Measurements from ENCODE around the gene SPAG9. TPM values are rescaled to one million over a fixed set of nuclear protein-coding genes. Genes with fewer than 3 reads are reported as not detected.

SPAG9 gene
- total RNA-seq, 4 donors from 2014 or later = 37.0 to 131 (median 116) TPM

DNA sequence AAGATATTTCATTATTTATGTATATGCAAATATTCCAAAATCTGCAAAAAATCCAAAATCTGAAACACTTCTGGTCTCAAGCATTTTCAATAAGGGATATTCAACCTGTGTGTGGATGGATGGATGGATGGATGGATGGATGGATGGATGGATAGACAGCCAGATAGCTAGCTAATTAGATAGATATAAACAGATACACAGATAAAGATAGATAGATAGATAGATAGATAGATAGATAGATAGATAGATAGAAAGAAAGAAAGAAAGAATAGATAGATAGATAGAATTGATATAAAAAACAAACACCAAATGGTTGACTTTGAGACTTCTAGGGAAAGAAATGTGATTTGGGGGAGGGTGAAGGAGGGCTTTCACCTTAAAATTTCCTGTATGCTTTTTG lies 139.4 kb downstream of the SPAG9 start:
- H3K36me3 ChIP-seq = peaks cover 0 to 65% (median 27%) of the 10 kb centered on the region in 4 donors

DNA sequence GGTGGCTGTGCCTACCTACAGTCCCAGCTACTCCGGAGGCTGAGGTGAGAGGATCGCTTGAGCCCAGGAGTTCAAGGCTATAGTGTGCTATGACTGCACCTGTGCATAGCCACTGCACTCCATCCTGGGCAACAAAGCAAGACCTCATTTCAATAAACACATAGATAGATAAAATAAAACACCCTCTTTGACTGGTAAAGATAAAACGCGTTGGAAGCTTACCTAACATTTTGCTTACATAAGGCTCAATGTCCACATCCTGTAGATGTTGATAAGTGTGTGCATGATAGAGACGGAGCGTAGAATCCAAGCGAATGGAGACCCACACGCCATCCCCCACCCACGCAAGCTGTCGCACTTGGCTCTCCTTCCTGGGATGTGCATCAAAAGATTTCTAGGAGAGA lies 141.1 kb downstream of the SPAG9 start:
- intact Hi-C loops (cut with DNase I; ENCODE audit: low total_unique reads) = no loop called here

More for the DNA sequence above, 139.4 kb downstream of the SPAG9 start:
- no peak overlapping the region for H3K4me3 ChIP-seq
- no peak overlapping the region for H3K27ac ChIP-seq
- no peaks in the 10 kb centered on the region for H3K27me3 ChIP-seq
- H3K9me3 ChIP-seq = no peaks in the 10 kb centered on the region
- DNase-seq = no peak
- intact Hi-C loops (cut with DNase I; ENCODE audit: low total_unique reads) (no loop called here), in situ Hi-C loops (cut with MboI; ENCODE audit: low pct_ligation_motif_present in 1 of 4, low pct_unique_long_range_greater_than_20kb in 1 of 4, low sequenced_read_pairs in 3 of 4) (no loop called here)
- TF ChIP-seq, protein P1, sequence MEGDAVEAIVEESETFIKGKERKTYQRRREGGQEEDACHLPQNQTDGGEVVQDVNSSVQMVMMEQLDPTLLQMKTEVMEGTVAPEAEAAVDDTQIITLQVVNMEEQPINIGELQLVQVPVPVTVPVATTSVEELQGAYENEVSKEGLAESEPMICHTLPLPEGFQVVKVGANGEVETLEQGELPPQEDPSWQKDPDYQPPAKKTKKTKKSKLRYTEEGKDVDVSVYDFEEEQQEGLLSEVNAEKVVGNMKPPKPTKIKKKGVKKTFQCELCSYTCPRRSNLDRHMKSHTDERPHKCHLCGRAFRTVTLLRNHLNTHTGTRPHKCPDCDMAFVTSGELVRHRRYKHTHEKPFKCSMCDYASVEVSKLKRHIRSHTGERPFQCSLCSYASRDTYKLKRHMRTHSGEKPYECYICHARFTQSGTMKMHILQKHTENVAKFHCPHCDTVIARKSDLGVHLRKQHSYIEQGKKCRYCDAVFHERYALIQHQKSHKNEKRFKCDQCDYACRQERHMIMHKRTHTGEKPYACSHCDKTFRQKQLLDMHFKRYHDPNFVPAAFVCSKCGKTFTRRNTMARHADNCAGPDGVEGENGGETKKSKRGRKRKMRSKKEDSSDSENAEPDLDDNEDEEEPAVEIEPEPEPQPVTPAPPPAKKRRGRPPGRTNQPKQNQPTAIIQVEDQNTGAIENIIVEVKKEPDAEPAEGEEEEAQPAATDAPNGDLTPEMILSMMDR (IDR thresholded peaks at IDR 0.05) = no peak
- TF ChIP-seq POLR2AphosphoS5 (IDR thresholded peaks at IDR 0.05) (no peak), EP300 (IDR thresholded peaks at IDR 0.05; ENCODE audit: low read depth) (no peak), POLR2A (IDR thresholded peaks at IDR 0.05) (no peak)
- peaks cover 0 to 3% (median 0%) of the 10 kb centered on the region in 4 donors for H3K4me1 ChIP-seq

DNA sequence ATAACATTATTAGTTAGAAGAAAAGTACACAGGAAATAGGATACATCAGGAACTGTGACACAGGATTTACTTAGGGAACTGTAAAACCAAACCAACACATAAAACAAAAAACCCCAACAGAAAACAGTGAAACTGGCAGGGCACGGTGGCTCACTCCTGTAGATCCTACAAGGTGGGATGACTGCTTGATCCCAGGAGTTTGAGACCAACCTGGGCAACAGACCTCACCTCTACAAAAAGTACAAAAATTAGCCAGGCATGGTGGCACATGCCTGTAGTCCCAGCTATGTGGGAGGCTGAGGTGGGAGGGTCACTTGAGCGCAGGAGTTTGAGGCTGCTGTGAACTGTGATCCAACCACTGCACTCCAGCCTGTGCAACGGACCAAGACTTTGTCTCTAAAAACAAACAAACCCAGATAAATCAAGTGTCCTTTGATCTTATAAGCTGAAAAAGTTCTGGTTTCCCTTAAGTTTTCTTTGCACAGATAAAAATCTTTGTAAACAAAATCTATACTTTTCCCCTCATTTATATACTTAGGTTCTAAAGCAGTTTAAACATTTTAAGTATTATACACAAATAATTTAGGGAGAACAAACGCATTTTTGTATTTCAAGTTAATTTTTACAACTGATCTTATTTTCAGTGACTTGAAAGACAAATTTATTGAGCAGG lies 143.0 kb downstream of the SPAG9 start:
- no peak for DNase-seq
- H3K36me3 ChIP-seq = peaks cover 0 to 70% (median 34%) of the 10 kb centered on the region in 4 donors
- intact Hi-C loops (cut with DNase I; ENCODE audit: low total_unique reads) = no loop called here
- H3K4me1 ChIP-seq = peaks cover 0 to 3% (median 0%) of the 10 kb centered on the region in 4 donors
- H3K27ac ChIP-seq = peak overlapping the region in 1 of 4 donors; percentile 7
- in situ Hi-C loops (cut with MboI; ENCODE audit: low pct_ligation_motif_present in 1 of 4, low pct_unique_long_range_greater_than_20kb in 1 of 4, low sequenced_read_pairs in 3 of 4) = no loop called here
- no peak overlapping the region for H3K4me3 ChIP-seq
- WGBS, 2 donors (ENCODE audit: low coverage in 1 of 2) = 59 to 73% methylated on average over 3 to 4 of the region's 4 CpGs
- TF ChIP-seq POLR2A (IDR thresholded peaks at IDR 0.05) (no peak), EP300 (IDR thresholded peaks at IDR 0.05; ENCODE audit: low read depth) (no peak), POLR2AphosphoS5 (IDR thresholded peaks at IDR 0.05) (no peak)
- TF ChIP-seq, protein P1 (IDR thresholded peaks at IDR 0.05) = no peak
- H3K27me3 ChIP-seq = no peaks in the 10 kb centered on the region
- no peaks in the 10 kb centered on the region for H3K9me3 ChIP-seq

More for the DNA sequence above, 141.1 kb downstream of the SPAG9 start:
- no peak for TF ChIP-seq POLR2AphosphoS5 (IDR thresholded peaks at IDR 0.05)
- TF ChIP-seq POLR2A (IDR thresholded peaks at IDR 0.05) = no peak
- TF ChIP-seq, protein P1 (IDR thresholded peaks at IDR 0.05) = no peak
- TF ChIP-seq EP300 (IDR thresholded peaks at IDR 0.05; ENCODE audit: low read depth) = no peak
- Histone ChIP-seq H3K36me3 (peaks cover 0 to 67% (median 30%) of the 10 kb centered on the region in 4 donors), H3K4me1 (peaks cover 0 to 3% (median 0%) of the 10 kb centered on the region in 4 donors), H3K27ac (no peak overlapping the region), H3K27me3 (no peaks in the 10 kb centered on the region), H3K4me3 (no peak overlapping the region), H3K9me3 (no peaks in the 10 kb centered on the region)
- in situ Hi-C loops (cut with MboI; ENCODE audit: low pct_ligation_motif_present in 1 of 4, low pct_unique_long_range_greater_than_20kb in 1 of 4, low sequenced_read_pairs in 3 of 4) = no loop called here
- WGBS, 2 donors (ENCODE audit: low coverage in 1 of 2) = 95 to 100% methylated on average over 3 to 10 of the region's 10 CpGs
- no peak for DNase-seq

DNA sequence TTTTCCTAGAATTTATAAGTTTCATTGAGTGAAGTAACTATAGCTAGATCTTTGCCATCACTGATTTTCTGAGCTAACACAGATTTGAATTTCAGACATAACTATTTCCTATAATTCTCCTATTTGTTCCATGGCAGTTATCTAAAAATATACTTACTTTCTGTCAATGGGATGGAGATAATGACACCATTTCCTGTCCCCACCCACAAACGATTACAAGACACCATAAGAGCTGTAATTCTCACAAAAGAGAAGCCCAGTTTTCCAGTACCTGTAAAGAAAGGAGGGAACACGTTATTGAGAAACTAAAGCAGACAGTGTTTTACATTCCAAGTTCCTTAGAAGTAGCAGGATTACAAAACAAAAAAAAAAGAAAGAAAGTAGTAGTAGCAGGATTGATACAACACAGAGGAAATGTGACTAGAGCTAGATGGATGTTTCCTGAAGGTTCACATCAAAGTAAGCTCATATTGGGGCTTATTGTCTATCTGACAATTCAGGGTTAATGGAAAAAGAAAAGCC lies 143.7 kb downstream of the SPAG9 start:
- Histone ChIP-seq H3K27me3 (no peaks in the 10 kb centered on the region), H3K4me3 (no peak overlapping the region), H3K27ac (peak overlapping the region in 1 of 4 donors; percentile 7), H3K9me3 (no peaks in the 10 kb centered on the region), H3K36me3 (peaks cover 0 to 64% (median 31%) of the 10 kb centered on the region in 4 donors), H3K4me1 (peaks cover 0 to 3% (median 0%) of the 10 kb centered on the region in 4 donors)
- WGBS, 2 donors (ENCODE audit: low coverage in 1 of 2) = 0 to 19% methylated on average over 2 of the region's 2 CpGs
- TF ChIP-seq, protein P1 (IDR thresholded peaks at IDR 0.05) = no peak
- no peak for TF ChIP-seq POLR2A (IDR thresholded peaks at IDR 0.05)
- in situ Hi-C loops (cut with MboI; ENCODE audit: low pct_ligation_motif_present in 1 of 4, low pct_unique_long_range_greater_than_20kb in 1 of 4, low sequenced_read_pairs in 3 of 4) (no loop called here), intact Hi-C loops (cut with DNase I; ENCODE audit: low total_unique reads) (no loop called here)
- DNase-seq = no peak
